Heart right ventricle (tissue), 16 donors: Measurements from ENCODE around the gene BLVRA. TPM values are rescaled to one million over a fixed set of nuclear protein-coding genes. Genes with fewer than 3 reads are reported as not detected.

ENCODE experiments used
- ATAC-seq, 8 donors: fragments of 200-7000 bp; cut with Tn5 transposase; one replicate each; pipeline ENCODE4 v1.9.1; 2020; ENCODE audit warnings: mild to moderate bottlenecking in 8 of 8, moderate library complexity in 8 of 8, moderate number of reproducible peaks in 1 of 8
- DNase-seq, 2 donors: peaks; one replicate each; pipeline ENCODE4 v3.0.0-alpha.2; 2020
- H3K27ac ChIP-seq, 10 donors: fragments of 200-600 bp; sonication (generic) in 2 of 10; one replicate each; pipeline versions ENCODE4 v1.5.0 to v1.8.0; 2020 to 2022; ENCODE audit warnings: mild to moderate bottlenecking in 3 of 10
- H3K27me3 ChIP-seq, 7 donors: fragments of 200-600 bp; one replicate each; pipeline ENCODE4 v1.8.0; 2021 to 2022; ENCODE audit warnings: mild to moderate bottlenecking in 2 of 7
- H3K36me3 ChIP-seq, 9 donors: fragments of 200-600 bp; sonication (generic) in 1 of 9; one replicate each; pipeline versions ENCODE4 v1.5.0 to v1.8.0; 2020 to 2022; ENCODE audit warnings: mild to moderate bottlenecking in 2 of 9
- H3K4me1 ChIP-seq, 9 donors: fragments of 200-600 bp; sonication (generic) in 1 of 9; one replicate each; pipeline versions ENCODE4 v1.5.0 to v1.8.0; 2020 to 2022; ENCODE audit warnings: mild to moderate bottlenecking in 4 of 9
- H3K4me3 ChIP-seq, 10 donors: fragments of 200-600 bp; sonication (generic) in 2 of 10; one replicate each; pipeline versions ENCODE4 v1.5.0 to v1.8.0; 2020 to 2022; ENCODE audit warnings: mild to moderate bottlenecking in 7 of 10, moderate library complexity in 2 of 10
- H3K9me3 ChIP-seq, 11 donors: fragments of 200-600 bp in 10 of 11; sonication (generic) in 2 of 11; one replicate each; pipeline versions ENCODE4 v1.5.0 to v1.8.0; 2013 to 2022; ENCODE audit warnings: mild to moderate bottlenecking in 2 of 11, control low read depth in 1 of 11, moderate library complexity in 1 of 11
- WGBS, 2 donors: extraction: QIAGEN DNeasy Blood & Tissue Kit; methylation state at CpG; one replicate each; pipeline ENCODE4 v1.1.7; 2013; ENCODE audit warnings: inconsistent platforms in 1 of 2; 5-methylcytosine and 5-hydroxymethylcytosine counted together
- intact Hi-C, 10 donors: fragments of 100-400 bp; cut with DNase I; formaldehyde crosslinking; loops; one replicate each; pipeline versions ENCODE4 v1.11.1 to v1.14.2; 2022
- polyA plus RNA-seq, 2 donors: library from polyadenylated mRNA; stranded (reverse); fragments of 200-250 nt; gene quantifications; one replicate each; pipeline ENCODE4 v1.2.3, GENCODE V29; 2013
- total RNA-seq, 10 donors: library from RNA; stranded (reverse); fragmentation: NEBNext Ultra II Directional in 3 of 10; extraction: Animal tissue kit (Norgen Biotek cat#: 25700) in 3 of 10; gene quantifications; one replicate each; pipeline versions ENCODE4 v1.2.1 to v1.2.4, GENCODE V29; 2021 to 2023
- TF ChIP-seq, protein P1 (sequence below), 9 donors: fragments of 200-600 bp; sonication (generic) in 2 of 9; IDR thresholded peaks; one replicate each; pipeline versions ENCODE4 v1.5.0 to v1.8.0; 2021 to 2022; ENCODE audit warnings: antibody characterized with exemption in 9 of 9, mild to moderate bottlenecking in 5 of 9, moderate library complexity in 1 of 9
- donor health status: Arrhythmogenic right ventricular cardiomyopathy.
- donor health status: ischemic (EF 13 %, LVEDD 7.1; RV severe dilation, severe dysfunction).
- donor health status: healthy with polysubstance abuse.
- donor health status: DM: no; HTN: yes; CAD: no.
- donor health status: DM: no; HTN: no; CAD: no.
- donor health status: ischemic (EF 25% LVEDD 6.9; RV normal size, moderate dysfunction).
- donor health status: ischemic (EF 25% LVEDD 5.7; RV mildly dilated, moderate dysfunction).
- donor health status: healthy.
- donor health status: DM: yes; HTN: yes; CAD: no.
- donor health status: Ischemic cardiomyopathy.
- donor health status: ischemic (EF 35%, LVEDD 5.7; RV mildly dilated, moderate dysfunction).
- donor health status: nonischemic (EF 11% LVEDD 7.7; RV severe dilation, severe dysfunction).
- donor health status: DM: yes; HTN: yes; CAD: no.
- donor health status: PGD.
- donor health status: ischemic (EF 29% LVEDD 5.4; RV normal size, mild dysfunction).
- donor health status: nonischemic (EF 23%, LVEDD 6.1; RV moderate dilation, normal function).

The BLVRA gene
- total and polyA plus RNA-seq, 12 donors, result 39.4 to 68.9 (median 46.1) TPM

DNA sequence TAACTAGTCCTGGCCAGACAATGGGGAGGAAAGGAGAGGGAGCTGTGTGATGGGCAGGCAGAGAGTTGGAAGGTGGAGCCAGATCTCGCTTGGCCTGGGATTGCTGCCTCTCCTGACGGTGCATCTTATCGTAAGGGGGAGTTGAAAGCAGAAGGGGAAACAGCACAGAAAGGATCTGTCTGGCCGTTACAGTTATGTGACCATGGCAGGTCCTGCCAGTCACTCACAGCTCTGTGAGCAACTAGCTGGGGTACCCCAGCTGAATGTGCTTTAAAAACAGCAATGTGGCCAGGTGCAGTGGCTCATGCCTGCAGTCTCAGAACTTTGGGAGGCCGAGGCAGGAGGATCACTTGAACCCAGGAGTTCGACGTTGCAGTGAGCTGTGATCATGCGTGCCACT lies 8.1 kb downstream of the BLVRA start:
- Histone ChIP-seq H3K4me1 (peaks cover 0 to 60% (median 7%) of the 10 kb centered on the region in 9 donors), H3K27me3 (no peaks in the 10 kb centered on the region), H3K4me3 (no peak overlapping the region), H3K9me3 (no peaks in the 10 kb centered on the region), H3K36me3 (peaks cover 0 to 16% (median 0%) of the 10 kb centered on the region in 9 donors), H3K27ac (no peak overlapping the region)
- ATAC-seq (no peak), DNase-seq (no peak)
- intact Hi-C loops, result no loop called here
- 72% methylated on average over 8 of the region's 8 CpGs for WGBS, 2 donors
- TF ChIP-seq, protein P1, sequence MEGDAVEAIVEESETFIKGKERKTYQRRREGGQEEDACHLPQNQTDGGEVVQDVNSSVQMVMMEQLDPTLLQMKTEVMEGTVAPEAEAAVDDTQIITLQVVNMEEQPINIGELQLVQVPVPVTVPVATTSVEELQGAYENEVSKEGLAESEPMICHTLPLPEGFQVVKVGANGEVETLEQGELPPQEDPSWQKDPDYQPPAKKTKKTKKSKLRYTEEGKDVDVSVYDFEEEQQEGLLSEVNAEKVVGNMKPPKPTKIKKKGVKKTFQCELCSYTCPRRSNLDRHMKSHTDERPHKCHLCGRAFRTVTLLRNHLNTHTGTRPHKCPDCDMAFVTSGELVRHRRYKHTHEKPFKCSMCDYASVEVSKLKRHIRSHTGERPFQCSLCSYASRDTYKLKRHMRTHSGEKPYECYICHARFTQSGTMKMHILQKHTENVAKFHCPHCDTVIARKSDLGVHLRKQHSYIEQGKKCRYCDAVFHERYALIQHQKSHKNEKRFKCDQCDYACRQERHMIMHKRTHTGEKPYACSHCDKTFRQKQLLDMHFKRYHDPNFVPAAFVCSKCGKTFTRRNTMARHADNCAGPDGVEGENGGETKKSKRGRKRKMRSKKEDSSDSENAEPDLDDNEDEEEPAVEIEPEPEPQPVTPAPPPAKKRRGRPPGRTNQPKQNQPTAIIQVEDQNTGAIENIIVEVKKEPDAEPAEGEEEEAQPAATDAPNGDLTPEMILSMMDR (IDR thresholded peaks at IDR 0.05), result no peak

GRCh38 chr7:43767311-43767710 lies 8.8 kb downstream of the BLVRA start:
- Histone ChIP-seq H3K9me3 (no peaks in the 10 kb centered on the region), H3K4me3 (no peak overlapping the region), H3K27ac (no peak overlapping the region), H3K36me3 (peaks cover 0 to 24% (median 2%) of the 10 kb centered on the region in 9 donors), H3K27me3 (no peaks in the 10 kb centered on the region), H3K4me1 (peaks cover 0 to 52% (median 7%) of the 10 kb centered on the region in 9 donors)
- TF ChIP-seq, protein P1 (IDR thresholded peaks at IDR 0.05), result no peak
- ATAC-seq (no peak), DNase-seq (no peak)
- intact Hi-C loops, result no loop called here
- 82 to 84% methylated on average over 8 of the region's 8 CpGs for WGBS, 2 donors

GRCh38 chr7:43768201-43768886 lies 9.9 kb downstream of the BLVRA start:
- H3K4me3 ChIP-seq, result no peak overlapping the region
- TF ChIP-seq, protein P1 (IDR thresholded peaks at IDR 0.05), result no peak
- no peak overlapping the region for H3K27ac ChIP-seq
- H3K36me3 ChIP-seq, result peaks cover 0 to 31% (median 4%) of the 10 kb centered on the region in 9 donors
- WGBS, 2 donors, result 86 to 88% methylated on average over 9 of the region's 9 CpGs
- no peak for DNase-seq
- H3K9me3 ChIP-seq, result no peaks in the 10 kb centered on the region
- peaks cover 0 to 43% (median 7%) of the 10 kb centered on the region in 9 donors for H3K4me1 ChIP-seq
- intact Hi-C loops, result no loop called here
- no peaks in the 10 kb centered on the region for H3K27me3 ChIP-seq
- no peak for ATAC-seq

DNA sequence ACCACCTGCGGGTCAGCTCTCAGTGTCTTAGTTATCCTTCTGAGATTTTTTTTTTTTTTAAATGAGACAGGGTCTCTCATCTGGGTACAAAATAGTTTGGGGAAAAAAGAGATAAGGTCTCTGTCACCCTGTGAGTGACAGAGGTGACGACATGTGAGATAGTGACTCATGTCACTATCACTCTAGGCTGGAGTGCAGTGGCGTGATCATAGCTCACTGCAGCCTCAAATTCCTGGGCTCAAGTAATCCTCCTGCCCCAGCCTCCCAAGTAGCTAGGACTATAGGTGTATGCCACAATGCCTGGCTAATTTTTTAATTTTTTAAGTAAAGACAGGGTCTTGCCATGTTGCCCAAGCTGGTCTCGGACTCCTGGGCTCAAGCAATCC lies 10.4 kb downstream of the BLVRA start:
- H3K27ac ChIP-seq, result no peak overlapping the region

More for the DNA sequence above, 10.4 kb downstream of the BLVRA start:
- DNase-seq, result no peak
- Histone ChIP-seq H3K36me3 (peaks cover 0 to 31% (median 4%) of the 10 kb centered on the region in 9 donors), H3K27me3 (no peaks in the 10 kb centered on the region), H3K9me3 (peaks cover 0 to 2% (median 0%) of the 10 kb centered on the region in 11 donors), H3K4me1 (peaks cover 0 to 38% (median 7%) of the 10 kb centered on the region in 9 donors), H3K4me3 (no peak overlapping the region)
- ATAC-seq, result no peak
- intact Hi-C loops, result no loop called here
- WGBS, 2 donors, result 92 to 95% methylated on average over 4 of the region's 4 CpGs
- TF ChIP-seq, protein P1 (IDR thresholded peaks at IDR 0.05), result no peak
